Activated CD8-positive, alpha-beta memory T cell treated with anti-CD3 and anti-CD28 coated beads for 1 hour (primary cell): Measurements from ENCODE around the gene SACS.
"Not testable (repeated sequence)": the region's sequence is repeated elsewhere in the genome, so short reads cannot be mapped to it uniquely, and the experiment has no call there.

Experiments used
- DNase-seq, 2 donors: peaks; one replicate each; pipeline ENCODE4 v3.0.0-alpha.2; 2020; ENCODE audit warnings: low read depth in 1 of 2; ENCODE audit errors: extremely low read depth in 1 of 2

SACS gene

DNA sequence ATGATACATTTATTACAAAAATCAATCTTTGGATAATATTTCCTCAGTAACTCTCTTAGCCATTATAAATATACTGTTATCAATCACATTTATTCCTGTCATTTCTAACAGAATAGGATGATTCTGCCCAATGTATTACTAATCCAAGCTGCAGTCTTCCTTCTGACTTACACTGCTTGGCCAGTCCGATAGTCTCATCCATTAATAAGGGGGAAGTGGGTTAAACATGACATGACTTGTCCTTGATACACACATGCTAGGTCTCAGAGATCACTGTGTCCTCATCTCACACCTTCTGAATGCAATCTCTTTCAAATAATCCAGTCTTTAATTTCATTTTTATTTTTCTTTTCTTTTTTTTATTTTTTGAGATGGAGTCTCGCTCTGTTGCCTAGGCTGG lies 18.8 kb downstream of the SACS start:
- DNase-seq: no peak

- DNase-seq: no peak
These were observed 21.8 kb downstream of the SACS start for GRCh38 chr13:23411706-23412105.

GRCh38 chr13:23411220-23411619 lies 22.3 kb downstream of the SACS start:
- no peak for DNase-seq

- no peak for DNase-seq
These were observed 25.5 kb downstream of the SACS start for GRCh38 chr13:23408026-23408425.

GRCh38 chr13:23401156-23401555 lies 32.3 kb downstream of the SACS start:
- DNase-seq: not testable (repeated sequence)

- DNase-seq: no peak
These were observed 34.2 kb downstream of the SACS start for GRCh38 chr13:23399347-23399746.

DNA sequence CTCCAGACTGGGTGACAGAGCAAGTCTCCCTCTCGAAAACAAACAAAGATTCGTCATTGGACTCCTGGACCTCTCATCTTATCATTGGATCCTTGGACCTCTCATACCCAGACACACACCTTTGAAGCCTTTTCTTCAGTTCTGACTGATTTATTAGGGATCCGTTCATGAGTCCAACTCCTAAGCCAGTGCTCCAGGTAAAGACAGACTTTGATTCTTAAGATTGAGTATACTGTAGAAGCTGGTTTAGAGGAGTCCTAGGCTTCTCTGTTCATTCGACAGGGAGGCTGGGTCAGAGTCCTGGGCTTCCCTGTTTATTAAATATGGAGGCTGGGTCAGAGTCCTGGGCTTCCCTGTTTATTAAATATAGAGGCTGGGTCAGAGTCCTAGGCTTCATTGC lies 38.7 kb downstream of the SACS start:
- no peak for DNase-seq

DNA sequence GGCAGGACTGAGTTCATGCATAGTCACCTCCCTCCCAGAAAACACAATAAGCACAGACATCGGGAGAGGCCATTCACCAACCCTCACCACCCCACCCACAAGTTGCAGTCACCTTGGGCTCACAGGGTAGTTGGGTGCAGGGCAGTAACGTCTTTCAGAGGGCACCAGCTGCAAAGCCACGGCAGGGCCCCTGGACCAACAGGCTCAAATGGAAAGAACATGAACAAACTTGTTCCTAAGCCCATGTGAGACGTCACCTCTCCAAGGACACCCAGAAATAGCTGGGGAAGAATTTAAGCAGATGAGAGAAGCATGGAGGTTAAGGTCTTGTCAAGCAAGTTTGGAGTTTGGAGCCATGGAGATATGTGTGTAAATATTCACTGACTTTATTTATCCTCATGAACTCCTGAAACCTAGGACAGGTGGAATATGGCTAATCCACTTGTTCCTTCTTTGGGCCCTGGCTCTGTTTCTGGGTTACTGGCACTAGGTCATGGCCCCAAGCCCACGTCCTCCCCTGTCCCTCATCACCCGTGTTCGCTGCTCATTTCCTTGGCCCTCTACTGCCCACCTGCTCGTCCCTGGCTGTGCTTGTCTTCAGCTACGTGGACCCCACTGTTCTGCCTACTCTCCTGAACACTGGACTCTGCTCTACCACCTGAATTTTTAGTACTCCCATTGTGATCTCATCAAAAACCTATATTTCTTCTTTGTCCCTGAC lies 40.4 kb downstream of the SACS start:
- no peak for DNase-seq

- DNase-seq: no peak
These were observed 41.2 kb downstream of the SACS start for GRCh38 chr13:23392313-23392712.

- DNase-seq: no peak
These were observed 41.8 kb downstream of the SACS start for GRCh38 chr13:23391752-23392151.

DNA sequence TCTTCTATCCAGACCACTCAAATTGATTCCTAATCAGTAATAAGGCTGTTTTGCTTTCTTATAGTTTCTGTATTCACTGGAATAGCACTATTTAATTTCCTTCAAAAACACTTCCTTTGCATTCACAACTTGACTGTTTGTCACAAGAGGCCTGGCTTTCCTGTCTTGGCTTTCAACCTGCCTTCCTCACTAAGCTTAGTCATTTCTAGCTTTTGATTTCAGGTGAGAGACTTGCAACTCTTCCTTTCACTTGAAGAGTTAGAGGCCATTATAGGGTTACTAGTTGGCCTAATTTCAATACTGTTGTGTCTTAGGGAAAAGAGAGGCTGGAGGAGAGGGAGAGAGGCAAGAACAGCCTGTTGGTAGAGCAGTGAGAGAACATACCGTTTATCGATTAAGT lies 47.0 kb downstream of the SACS start:
- DNase-seq: no peak

DNA sequence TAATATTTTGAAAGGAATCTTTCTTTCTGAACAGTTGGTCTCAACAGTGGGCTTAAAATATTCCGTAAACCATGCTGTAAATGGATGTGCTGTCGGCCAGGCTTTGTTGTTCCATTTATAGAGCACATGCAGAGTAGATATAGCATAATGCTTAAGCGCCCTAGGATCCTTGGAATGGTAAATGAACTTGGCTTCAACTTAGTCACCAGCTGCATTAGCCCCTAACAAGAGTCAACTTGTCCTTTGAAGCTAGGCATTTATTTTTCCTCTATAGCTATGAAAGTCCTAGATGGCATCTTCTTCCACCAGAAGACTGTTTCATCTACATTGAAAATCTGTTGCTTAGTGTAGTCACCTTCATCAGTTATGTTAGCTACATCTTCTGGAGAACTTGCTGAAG lies 47.6 kb downstream of the SACS start:
- DNase-seq: no peak

DNA sequence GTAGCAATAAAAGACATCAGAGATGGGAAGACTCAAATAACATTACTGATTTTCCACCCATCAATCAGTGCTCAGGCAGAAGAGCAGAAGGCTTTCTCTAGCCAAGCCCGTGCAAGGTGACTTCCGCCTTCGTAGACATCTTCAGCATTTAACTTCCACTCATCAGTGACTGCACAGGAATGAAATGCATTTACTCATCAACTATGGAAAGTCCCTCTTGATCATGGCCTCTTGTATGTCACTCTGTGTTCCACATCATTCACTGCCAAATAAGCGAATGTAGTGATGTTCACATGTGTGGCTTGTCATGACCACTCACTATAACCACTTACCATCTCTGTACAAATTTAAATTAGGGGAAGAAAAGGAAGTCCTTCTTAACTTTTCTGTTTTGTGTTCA lies 49.4 kb downstream of the SACS start:
- no peak for DNase-seq

GRCh38 chr13:23383151-23383550 lies 50.4 kb downstream of the SACS start:
- no peak for DNase-seq

GRCh38 chr13:23381866-23382265 lies 51.6 kb downstream of the SACS start:
- no peak for DNase-seq

- DNase-seq: no peak
These were observed 53.0 kb downstream of the SACS start for GRCh38 chr13:23380534-23380933.

GRCh38 chr13:23377983-23378632 lies 55.4 kb downstream of the SACS start:
- DNase-seq: peak; percentile 13 to 35

- DNase-seq: no peak
These were observed 55.9 kb downstream of the SACS start for GRCh38 chr13:23377579-23377978.

GRCh38 chr13:23375001-23375971 lies 58.2 kb downstream of the SACS start:
- peak; percentile 92 to 98 for DNase-seq

DNA sequence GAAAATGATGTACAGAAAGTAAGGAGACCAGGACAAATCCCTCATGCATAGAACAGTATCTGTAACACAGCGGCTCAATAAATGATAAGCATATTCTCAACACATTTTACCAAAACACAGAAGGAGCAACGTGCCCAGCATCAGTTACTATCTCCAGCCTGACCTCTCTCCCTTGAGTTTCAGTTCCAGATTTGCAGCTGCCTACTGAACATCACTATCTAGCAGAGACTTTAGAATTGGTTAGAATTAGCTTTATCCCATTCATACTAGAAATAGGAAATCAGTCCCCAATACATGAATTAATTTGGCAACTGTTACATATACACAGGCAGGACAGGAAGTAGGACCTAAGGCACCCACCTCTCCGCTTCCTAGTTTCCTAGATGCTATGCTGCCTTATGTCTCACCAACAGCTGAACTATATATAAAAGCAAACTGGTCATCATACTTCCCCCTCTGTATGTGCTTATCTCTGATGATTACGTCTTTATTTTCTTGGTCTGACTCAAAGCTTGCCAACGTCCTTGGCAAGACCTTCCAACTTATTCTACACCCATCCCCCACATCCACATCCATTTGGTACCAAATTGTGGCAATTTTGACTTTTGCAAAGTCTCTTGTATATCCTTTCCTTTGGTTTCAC lies 61.1 kb downstream of the SACS start:
- no peak for DNase-seq

DNA sequence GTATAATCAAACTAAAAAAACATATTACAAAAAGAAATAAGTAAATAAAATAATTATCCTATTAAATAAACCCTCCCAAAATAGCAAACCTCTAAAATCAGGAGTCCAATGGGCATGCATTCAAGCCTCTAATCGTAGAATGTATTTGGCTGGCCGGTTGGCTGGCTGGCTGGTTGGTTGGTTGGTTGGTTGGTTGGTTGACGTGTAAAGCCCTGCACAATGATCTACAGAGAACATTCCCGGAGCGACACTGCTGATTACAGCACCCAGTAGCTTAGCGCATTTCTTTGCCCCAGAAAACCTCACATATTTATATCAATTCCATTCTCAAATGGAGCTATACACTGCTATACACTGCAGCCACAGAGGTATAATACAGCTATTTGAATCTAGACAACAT lies 65.6 kb downstream of the SACS start:
- DNase-seq: no peak
